Anterior cingulate cortex (tissue), 58 donors: ENCODE data around the gene KCTD16.

Experiments used
- DNase-seq, 58 donors: peaks; one replicate each; lab custom pipeline; 2025; lab: John Stamatoyannopoulos, UW

KCTD16 gene

GRCh38 chr5:144484124-144484897 is 313.6 kb downstream of the KCTD16 start:
- DNase-seq = no peak

DNA sequence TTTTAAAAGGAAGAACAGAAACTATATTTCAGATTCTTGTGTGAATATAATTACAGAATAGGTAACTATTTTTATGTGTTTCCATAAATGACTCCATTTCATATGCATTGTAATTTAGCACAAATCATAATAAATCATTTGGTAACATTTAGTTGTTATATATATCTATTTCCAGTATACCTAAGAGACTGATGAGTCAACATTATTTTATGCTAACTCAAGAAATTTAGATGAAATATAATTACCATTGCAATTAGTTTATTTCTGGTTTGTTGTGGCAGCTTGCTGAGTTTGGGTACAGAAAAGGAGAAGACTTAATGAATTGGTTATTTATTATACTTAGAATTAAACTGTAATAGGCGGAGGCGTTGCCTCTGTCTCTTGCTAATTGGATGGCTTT is 314.9 kb downstream of the KCTD16 start:
- DNase-seq = no peak

- no peak for DNase-seq
These were observed 316.5 kb downstream of the KCTD16 start for GRCh38 chr5:144487207-144487606.

GRCh38 chr5:144487761-144488160 is 317.1 kb downstream of the KCTD16 start:
- no peak for DNase-seq

DNA sequence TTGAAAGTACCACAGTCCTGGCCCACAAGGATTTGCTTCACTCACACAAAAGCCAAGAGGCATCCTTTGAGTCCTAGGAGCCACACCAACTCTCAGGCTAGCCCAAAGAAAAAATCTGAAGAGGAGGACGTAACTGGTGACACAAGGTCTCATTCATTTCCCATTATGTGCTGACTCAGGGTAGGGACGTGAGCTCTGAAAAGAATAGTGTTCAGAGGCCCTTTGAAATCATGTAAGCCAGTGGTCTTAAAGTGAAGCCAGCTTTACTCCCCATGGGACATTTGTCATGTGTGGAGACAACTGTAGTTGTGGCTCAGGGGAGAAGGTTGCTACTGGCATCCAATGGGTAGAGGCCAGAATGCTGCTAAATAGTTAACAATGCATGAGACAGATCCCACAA is 332.4 kb downstream of the KCTD16 start:
- no peak for DNase-seq

GRCh38 chr5:144504929-144505577 is 334.4 kb downstream of the KCTD16 start:
- no peak for DNase-seq

- DNase-seq = peak in 8 of 58 donors; percentile 2 to 17 (median 9)
These were observed 340.3 kb downstream of the KCTD16 start for GRCh38 chr5:144510845-144511579.

GRCh38 chr5:144511580-144512072 is 341.0 kb downstream of the KCTD16 start:
- DNase-seq = no peak

GRCh38 chr5:144522698-144523097 is 352.0 kb downstream of the KCTD16 start:
- no peak for DNase-seq

GRCh38 chr5:144525000-144525399 is 354.3 kb downstream of the KCTD16 start:
- DNase-seq = no peak

DNA sequence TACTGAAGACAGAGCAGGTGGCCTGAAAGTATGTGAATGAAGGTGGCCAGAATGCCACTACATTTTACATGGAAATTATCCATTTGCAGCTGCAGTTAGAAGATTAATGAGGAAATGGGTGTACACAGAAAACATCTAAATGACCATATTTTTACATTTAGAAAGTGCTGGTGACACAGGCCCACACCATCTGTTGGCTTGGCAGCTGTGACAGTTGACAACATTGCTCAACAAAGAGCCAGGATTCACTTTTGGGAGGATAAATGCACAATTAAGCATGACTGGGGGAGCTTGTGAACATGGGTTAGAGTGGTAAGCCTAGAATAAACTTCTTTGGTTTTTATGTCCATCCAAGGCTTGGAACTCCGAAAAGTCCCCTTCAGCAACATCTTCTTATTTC is 360.5 kb downstream of the KCTD16 start:
- peak in 11 of 58 donors; percentile 0 to 27 (median 6) for DNase-seq
